ENCODE results near the gene NSUN6.
"Not testable (repeated sequence)": the region's sequence is repeated elsewhere in the genome, so short reads cannot be mapped to it uniquely, and the experiment has no call there.

NSUN6 gene

GRCh38 chr10:18659125-18659818, 7.9 kb upstream of the NSUN6 start, which contains the start of gene ARL5B:
ARL5B (plus strand) TSS chr10:18659431; CDS start chr10:18659638, 207 bp downstream.
- DNase-seq = peak; percentile 96

GRCh38 chr10:18658271-18659124, 7.1 kb upstream of the NSUN6 start:
- peak; percentile 18 for DNase-seq

GRCh38 chr10:18656724-18657123, 5.3 kb upstream of the NSUN6 start:
- no peak for DNase-seq

- DNase-seq = no peak
These were observed 1.7 kb upstream of the NSUN6 start for GRCh38 chr10:18653112-18653511.

GRCh38 chr10:18650404-18650997, 886 bp downstream of the NSUN6 start:
- DNase-seq = no peak

- DNase-seq = no peak
These were observed 1.9 kb downstream of the NSUN6 start for GRCh38 chr10:18649364-18649959.

- DNase-seq = no peak
These were observed 3.4 kb downstream of the NSUN6 start for GRCh38 chr10:18647945-18648344.

DNA sequence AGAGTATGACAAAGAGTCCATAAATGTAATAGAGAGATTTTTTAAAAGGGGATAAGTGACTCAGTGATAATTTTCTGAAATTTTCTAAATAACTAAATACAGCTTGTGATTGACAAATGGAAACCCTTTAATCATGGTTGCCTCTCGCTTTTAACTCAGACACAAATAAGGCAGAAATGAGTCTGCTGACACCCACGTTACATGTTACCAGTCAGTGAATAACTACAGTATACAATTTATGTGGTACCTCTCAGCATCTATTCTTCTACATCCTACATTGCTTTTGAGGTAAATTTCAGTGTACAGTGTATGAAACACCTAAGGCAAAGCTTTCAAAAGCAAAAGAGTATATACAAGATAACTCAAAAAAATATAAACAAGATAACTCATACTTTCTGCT, 4.2 kb downstream of the NSUN6 start:
- no peak for DNase-seq

- not testable (repeated sequence) for DNase-seq
These were observed 11.7 kb downstream of the NSUN6 start for GRCh38 chr10:18639719-18640118.

GRCh38 chr10:18637400-18637799, 14.0 kb downstream of the NSUN6 start:
- not testable (repeated sequence) for DNase-seq

DNA sequence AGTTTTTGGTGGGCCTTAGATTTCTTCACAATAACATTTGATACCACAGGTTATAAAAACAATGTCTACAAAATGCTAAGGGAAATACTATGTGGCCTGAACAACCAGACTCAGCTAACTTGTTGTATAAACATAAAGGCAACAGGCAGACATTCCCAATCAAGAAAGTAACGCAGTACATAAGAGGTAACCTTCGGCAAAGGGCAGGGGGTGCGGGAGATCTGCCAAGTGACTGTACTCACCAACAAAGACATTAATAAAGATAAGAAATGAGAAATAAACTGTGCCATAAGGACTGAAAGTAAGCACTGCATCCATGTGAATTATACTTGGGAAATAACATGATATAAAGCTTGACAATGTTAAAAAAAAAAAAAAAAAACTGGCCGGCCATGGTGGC, 15.4 kb downstream of the NSUN6 start:
- DNase-seq = no peak

- not testable (repeated sequence) for DNase-seq
These were observed 18.9 kb downstream of the NSUN6 start for GRCh38 chr10:18632500-18632899.

DNA sequence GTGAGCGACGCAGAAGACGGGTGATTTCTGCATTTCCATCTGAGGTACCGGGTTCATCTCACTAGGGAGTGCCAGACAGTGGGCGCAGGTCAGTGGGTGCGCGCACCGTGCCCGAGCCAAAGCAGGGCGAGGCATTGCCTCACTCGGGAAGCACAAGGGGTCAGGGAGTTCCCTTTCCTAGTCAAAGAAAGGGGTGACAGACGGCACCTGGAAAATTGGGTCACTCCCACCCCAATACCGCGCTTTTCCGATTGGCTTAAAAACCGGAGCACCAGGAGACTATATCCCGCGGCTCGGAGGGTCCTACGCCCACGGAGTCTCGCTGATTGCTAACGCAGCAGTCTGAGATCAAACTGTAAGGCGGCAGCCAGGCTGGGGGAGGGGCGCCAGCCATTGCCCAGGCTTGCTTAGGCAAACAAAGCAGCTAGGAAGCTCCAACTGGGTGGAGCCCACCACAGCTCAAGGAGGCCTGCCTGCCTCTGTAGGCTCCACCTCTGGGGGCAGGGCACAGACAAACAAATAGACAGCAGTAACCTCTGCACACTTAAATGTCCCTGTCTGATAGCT, 23.9 kb downstream of the NSUN6 start:
- peak; percentile 55 for DNase-seq

- DNase-seq = no peak
These were observed 25.5 kb downstream of the NSUN6 start for GRCh38 chr10:18625886-18626285.

GRCh38 chr10:18623671-18624070, 27.7 kb downstream of the NSUN6 start:
- DNase-seq = not testable (repeated sequence)

DNA sequence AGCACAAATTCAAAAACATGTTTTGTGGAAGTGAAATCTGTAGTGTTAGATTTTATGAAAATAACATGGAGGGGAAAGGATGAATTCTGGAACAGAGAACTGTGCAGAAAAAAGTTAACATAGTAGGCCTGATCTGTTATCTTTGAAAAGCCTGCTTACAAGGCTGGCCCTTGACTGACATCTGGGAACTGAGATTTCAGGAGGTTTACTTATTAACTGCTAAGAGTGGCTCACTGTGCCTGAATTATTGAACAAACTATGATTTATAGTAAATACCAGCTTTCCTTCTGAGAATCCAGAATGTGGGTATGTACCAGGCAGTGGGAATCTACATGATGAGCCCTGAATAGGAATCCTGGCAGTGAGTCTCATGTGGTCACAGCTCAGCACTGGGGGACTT, 30.5 kb downstream of the NSUN6 start:
- no peak for DNase-seq

GRCh38 chr10:18619016-18619415, 32.4 kb downstream of the NSUN6 start:
- no peak for DNase-seq

- no peak for DNase-seq
These were observed 35.0 kb downstream of the NSUN6 start for GRCh38 chr10:18616337-18616736.

- DNase-seq = no peak
These were observed 35.8 kb downstream of the NSUN6 start for GRCh38 chr10:18615618-18616017.

- no peak for DNase-seq
These were observed 40.2 kb downstream of the NSUN6 start for GRCh38 chr10:18611168-18611567.

- DNase-seq = no peak
These were observed 40.9 kb downstream of the NSUN6 start for GRCh38 chr10:18610517-18610916.

- DNase-seq = no peak
These were observed 42.8 kb downstream of the NSUN6 start for GRCh38 chr10:18608596-18608995.

Data from activated T-cell treated with anti-CD3 and anti-CD28 coated beads for 4 hours (primary cell).